Ishikawa (cell line): Measurements from ENCODE around the gene EXOC3.

Experiments used
- CEBPB ChIP-seq: IDR thresholded peaks from 2 replicates; pipeline ENCODE4 v1.6.1; 2012
- CREB1 ChIP-seq: IDR thresholded peaks from 2 replicates; pipeline ENCODE4 v1.6.1; 2012; ENCODE audit warnings: low read depth
- EGR1 ChIP-seq: IDR thresholded peaks from 2 replicates; pipeline ENCODE4 v1.6.1; 2012
- EP300 ChIP-seq: IDR thresholded peaks from 2 replicates; pipeline ENCODE4 v1.6.1; 2012; ENCODE audit warnings: borderline replicate concordance
- FOXM1 ChIP-seq: IDR thresholded peaks from 2 replicates; pipeline ENCODE4 v1.6.1; 2012; ENCODE audit warnings: low read depth, borderline replicate concordance
- NFIC ChIP-seq: IDR thresholded peaks from 2 replicates; pipeline ENCODE4 v1.6.1; 2012
- RAD21 ChIP-seq: IDR thresholded peaks from 2 replicates; pipeline ENCODE4 v1.6.1; 2012; ENCODE audit warnings: low read depth
- TAF1 ChIP-seq: IDR thresholded peaks from 2 replicates; pipeline ENCODE4 v1.6.1; 2012; ENCODE audit warnings: low read depth, mild to moderate bottlenecking
- TCF12 ChIP-seq: IDR thresholded peaks from 2 replicates; pipeline ENCODE4 v1.6.1; 2012; ENCODE audit warnings: low read depth
- TEAD4 ChIP-seq: IDR thresholded peaks from 2 replicates; pipeline ENCODE4 v1.6.1; 2012
- YY1 ChIP-seq: IDR thresholded peaks from 2 replicates; pipeline ENCODE4 v1.6.1; 2012; ENCODE audit warnings: low read depth
- ZBTB7A ChIP-seq: IDR thresholded peaks from 2 replicates; pipeline ENCODE4 v1.6.1; 2012; ENCODE audit warnings: low read depth
- TF ChIP-seq, protein P1 (sequence below): IDR thresholded peaks from 2 replicates; pipeline ENCODE4 v1.6.1; 2012; ENCODE audit warnings: low read depth, mild to moderate bottlenecking
- TF ChIP-seq, protein P2 (sequence below): IDR thresholded peaks from 2 replicates; pipeline ENCODE4 v1.6.1; 2012
- TF ChIP-seq, protein P3 (sequence below): IDR thresholded peaks from 2 replicates; pipeline ENCODE4 v1.6.1; 2012

The EXOC3 gene

DNA sequence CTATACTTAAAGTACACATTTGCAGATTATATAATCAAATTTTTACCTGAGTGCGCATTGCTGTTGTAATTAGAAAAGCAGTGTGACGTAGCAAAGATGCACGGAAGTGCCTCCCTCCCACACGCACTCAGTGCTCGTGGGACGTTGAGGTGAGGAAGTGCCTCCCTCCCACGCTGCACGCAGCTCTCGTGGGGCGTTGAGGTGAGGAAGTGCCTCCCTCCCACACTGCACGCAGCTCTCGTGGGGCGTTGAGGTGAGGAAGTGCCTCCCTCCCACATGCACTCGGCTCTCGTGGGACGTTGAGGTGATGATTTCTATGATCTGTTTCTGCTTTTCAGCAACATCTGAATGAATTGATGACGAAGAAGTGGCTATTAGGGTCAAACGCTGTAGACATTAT is 21.0 kb downstream of the EXOC3 start:
- TF ChIP-seq TCF12 (no peak), CEBPB (no peak), TAF1 (no peak), CREB1 (no peak)
- TF ChIP-seq, protein P1, sequence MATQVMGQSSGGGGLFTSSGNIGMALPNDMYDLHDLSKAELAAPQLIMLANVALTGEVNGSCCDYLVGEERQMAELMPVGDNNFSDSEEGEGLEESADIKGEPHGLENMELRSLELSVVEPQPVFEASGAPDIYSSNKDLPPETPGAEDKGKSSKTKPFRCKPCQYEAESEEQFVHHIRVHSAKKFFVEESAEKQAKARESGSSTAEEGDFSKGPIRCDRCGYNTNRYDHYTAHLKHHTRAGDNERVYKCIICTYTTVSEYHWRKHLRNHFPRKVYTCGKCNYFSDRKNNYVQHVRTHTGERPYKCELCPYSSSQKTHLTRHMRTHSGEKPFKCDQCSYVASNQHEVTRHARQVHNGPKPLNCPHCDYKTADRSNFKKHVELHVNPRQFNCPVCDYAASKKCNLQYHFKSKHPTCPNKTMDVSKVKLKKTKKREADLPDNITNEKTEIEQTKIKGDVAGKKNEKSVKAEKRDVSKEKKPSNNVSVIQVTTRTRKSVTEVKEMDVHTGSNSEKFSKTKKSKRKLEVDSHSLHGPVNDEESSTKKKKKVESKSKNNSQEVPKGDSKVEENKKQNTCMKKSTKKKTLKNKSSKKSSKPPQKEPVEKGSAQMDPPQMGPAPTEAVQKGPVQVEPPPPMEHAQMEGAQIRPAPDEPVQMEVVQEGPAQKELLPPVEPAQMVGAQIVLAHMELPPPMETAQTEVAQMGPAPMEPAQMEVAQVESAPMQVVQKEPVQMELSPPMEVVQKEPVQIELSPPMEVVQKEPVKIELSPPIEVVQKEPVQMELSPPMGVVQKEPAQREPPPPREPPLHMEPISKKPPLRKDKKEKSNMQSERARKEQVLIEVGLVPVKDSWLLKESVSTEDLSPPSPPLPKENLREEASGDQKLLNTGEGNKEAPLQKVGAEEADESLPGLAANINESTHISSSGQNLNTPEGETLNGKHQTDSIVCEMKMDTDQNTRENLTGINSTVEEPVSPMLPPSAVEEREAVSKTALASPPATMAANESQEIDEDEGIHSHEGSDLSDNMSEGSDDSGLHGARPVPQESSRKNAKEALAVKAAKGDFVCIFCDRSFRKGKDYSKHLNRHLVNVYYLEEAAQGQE, result no peak
- TF ChIP-seq, protein P2, sequence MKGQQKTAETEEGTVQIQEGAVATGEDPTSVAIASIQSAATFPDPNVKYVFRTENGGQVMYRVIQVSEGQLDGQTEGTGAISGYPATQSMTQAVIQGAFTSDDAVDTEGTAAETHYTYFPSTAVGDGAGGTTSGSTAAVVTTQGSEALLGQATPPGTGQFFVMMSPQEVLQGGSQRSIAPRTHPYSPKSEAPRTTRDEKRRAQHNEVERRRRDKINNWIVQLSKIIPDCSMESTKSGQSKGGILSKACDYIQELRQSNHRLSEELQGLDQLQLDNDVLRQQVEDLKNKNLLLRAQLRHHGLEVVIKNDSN, result no peak

DNA sequence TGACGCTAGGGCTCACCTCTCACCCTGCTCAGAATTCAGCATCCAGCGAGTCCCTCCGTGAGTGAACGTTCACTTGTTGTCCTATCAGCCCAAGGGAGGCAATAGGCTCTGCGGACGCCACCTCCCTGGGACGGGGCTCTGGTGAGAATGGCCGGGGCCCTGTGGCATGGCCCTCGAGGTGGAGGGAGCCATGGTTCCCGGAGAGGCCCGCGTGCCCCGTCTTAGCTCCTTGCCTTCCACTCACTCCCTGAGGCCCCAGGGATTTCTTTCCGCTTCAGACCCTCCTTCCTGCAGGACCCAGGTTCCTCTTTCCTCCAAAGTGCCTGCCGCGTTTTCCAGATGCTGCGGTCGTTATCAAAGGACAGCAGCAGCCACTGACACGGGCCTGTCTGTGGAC is 21.5 kb downstream of the EXOC3 start:
- no peak for TF ChIP-seq EGR1
- no peak for TF ChIP-seq NFIC
- TF ChIP-seq ZBTB7A, result no peak
- TF ChIP-seq CREB1, result no peak
- TF ChIP-seq YY1, result no peak
- TF ChIP-seq, protein P2, result no peak
- no peak for TF ChIP-seq CEBPB
- no peak for TF ChIP-seq FOXM1
- no peak for TF ChIP-seq TCF12
- no peak for TF ChIP-seq TAF1

DNA sequence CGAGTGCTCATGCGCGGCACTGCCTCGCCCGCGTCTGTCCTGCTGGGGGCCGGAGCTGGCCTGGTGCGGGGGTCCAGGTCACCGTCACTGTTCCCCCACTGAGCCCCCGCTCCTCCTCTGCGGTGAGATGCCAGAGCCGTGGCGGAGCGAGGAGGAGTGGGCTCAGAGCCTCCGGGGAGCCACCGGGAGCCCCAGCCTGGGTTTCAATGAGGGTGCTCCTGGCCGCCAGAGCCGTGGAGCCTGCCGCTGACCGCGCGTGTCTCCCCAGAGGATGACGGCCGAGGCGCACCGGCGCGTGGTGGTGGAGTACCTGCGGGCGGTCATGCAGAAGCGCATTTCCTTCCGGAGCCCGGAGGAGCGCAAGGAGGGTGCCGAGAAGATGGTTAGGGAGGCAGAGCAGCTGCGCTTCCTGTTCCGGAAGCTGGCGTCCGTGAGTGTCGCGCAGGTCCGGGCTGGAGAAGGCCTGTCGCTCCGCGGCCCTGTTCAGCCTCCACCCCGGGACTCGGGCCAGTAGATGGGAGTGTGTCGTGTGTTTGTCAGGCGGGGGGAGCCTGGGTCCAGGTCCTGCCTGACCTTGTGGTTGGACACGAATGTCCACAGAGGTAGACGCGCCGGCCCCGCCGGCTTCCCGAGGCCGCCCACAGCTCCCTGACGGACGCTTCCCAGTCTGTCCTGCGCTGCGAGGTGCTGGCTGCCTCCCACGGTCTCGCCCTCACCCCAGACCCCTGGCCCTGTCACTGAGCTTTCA is 22.0 kb downstream of the EXOC3 start:
- TF ChIP-seq RAD21 (no peak), TAF1 (no peak), YY1 (no peak), EP300 (no peak), ZBTB7A (no peak), TEAD4 (no peak), FOXM1 (no peak), CREB1 (no peak), NFIC (no peak), EGR1 (no peak), CEBPB (no peak), TCF12 (no peak)
- TF ChIP-seq, protein P1, result no peak

DNA sequence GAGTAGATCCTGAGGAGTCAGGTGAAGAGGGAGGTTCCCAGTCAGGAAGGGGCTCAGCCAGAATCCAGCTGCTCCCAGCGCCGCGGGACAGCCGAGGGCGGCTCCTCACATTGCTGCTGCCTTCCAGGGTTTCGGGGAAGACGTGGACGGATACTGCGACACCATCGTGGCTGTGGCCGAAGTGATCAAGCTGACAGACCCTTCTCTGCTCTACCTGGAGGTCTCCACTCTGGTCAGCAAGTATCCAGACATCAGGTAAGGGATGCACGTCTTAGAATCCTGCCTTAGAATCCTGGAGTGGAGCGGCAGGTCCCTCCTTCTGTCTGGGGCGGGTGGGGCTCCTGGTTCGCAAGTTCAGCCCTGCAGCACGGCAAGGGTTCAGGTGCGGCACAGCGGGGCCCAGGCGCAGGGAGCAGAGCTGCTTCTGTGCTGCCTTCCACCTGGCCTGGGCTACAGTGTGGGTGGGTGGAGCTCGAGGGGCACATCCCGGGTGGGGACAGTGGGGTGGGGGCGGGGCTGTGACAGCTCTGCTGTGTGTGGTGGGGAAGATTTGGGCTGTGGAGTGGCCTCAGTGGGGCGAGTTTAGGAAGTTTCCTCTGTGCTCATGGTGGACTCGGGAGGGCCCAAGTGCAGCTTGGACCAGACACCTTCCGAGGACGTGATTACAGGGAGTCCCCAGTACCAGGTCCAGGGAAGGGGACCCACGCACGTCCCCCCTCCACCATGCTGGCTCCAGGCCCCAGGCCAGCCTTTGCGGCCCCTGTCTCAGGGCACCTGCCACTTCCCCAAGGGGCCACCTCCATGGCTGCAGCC is 22.8 kb downstream of the EXOC3 start:
- TF ChIP-seq CEBPB, result no peak
- no peak for TF ChIP-seq EP300
- no peak for TF ChIP-seq RAD21
- TF ChIP-seq TEAD4, result no peak
- TF ChIP-seq CREB1, result no peak
- no peak for TF ChIP-seq ZBTB7A
- TF ChIP-seq, protein P2, result no peak
- no peak for TF ChIP-seq TAF1
- no peak for TF ChIP-seq NFIC
- no peak for TF ChIP-seq YY1
- TF ChIP-seq EGR1, result no peak
- TF ChIP-seq, protein P3, sequence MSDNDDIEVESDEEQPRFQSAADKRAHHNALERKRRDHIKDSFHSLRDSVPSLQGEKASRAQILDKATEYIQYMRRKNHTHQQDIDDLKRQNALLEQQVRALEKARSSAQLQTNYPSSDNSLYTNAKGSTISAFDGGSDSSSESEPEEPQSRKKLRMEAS, result no peak

DNA sequence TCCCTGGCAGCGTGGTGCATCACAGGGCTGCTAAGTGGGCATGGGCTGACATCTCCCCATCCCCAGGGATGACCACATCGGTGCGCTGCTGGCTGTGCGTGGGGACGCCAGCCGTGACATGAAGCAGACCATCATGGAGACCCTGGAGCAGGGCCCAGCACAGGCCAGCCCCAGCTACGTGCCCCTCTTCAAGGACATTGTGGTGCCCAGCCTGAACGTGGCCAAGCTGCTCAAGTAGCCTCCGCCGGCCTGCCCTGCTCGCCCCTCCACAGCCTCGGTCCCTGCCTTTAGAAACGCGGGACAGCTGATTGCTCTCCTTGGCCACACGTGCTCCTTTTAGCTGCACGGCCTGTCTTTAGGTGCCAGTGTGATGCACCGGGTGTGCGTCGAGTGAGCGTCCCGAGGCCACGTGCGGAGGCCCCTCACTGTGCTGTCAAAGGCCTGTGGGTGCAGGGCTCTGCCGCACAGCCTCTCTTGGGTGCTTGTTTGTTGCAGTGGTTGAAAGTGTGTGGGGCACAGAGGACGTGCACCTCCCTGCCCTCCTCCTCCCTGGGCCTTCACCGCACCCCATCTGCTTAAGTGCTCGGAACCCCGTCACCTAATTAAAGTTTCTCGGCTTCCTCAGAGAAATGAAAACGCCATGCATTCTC is 23.8 kb downstream of the EXOC3 start:
- TF ChIP-seq EP300, result no peak
- no peak for TF ChIP-seq NFIC
- no peak for TF ChIP-seq EGR1
- TF ChIP-seq, protein P1, result no peak
